HEK293 (cell line): Measurements from ENCODE around the gene STK10.

Experiments
- CTCF ChIA-PET: fragments of 350-600 bp; formaldehyde crosslinking; extraction: SDS; loops from one replicate; lab custom pipeline; 2021; ENCODE audit warnings: antibody characterized with exemption; lab: Yijun Ruan, JAX
- POLR2A ChIA-PET: fragments of 300-600 bp; formaldehyde crosslinking; extraction: SDS; loops from one replicate; lab custom pipeline; 2020; ENCODE audit warnings: antibody characterized with exemption, inconsistent platforms; lab: Yijun Ruan, JAX
- H3K27ac ChIP-seq: fragments of 200-500 bp; sonication (Bioruptor generic); 2 replicates; pipeline ENCODE4 v1.5.1; 2014; ENCODE audit warnings: low read depth, low read length, control low read depth, inconsistent platforms; ENCODE audit errors: extremely low read depth
- H3K36me3 ChIP-seq, 2 experiments: fragments of 200-500 bp in 1 of 2; sonication (Bioruptor generic) in 1 of 2; 1 replicate in 1 of 2; 2 replicates in 1 of 2; pipeline ENCODE4 v1.5.1; 2014 to 2017; ENCODE audit warnings: inconsistent platforms in 2 of 2, low read length in 2 of 2; ENCODE audit not compliant: control insufficient read depth in 2 of 2, insufficient read depth in 1 of 2
- H3K4me1 ChIP-seq: fragments of 200-500 bp; sonication (Bioruptor generic); 2 replicates; pipeline ENCODE4 v1.5.1; 2014; ENCODE audit warnings: mild to moderate bottlenecking, low read length, inconsistent platforms; ENCODE audit not compliant: control insufficient read depth, insufficient read depth
- H3K4me3 ChIP-seq: 2 replicates; pipeline ENCODE4 v1.5.1; 2011; ENCODE audit warnings: low read depth, mild to moderate bottlenecking, control low read depth, low read length, moderate library complexity
- H3K9me3 ChIP-seq: fragments of 200-500 bp; sonication (Bioruptor generic); 2 replicates; pipeline ENCODE4 v1.5.1; 2014; ENCODE audit warnings: low read depth, low read length, inconsistent platforms; ENCODE audit not compliant: control insufficient read depth, insufficient read depth
- AEBP2 ChIP-seq: fragments of 450-650 bp; formaldehyde crosslinking; IDR thresholded peaks from 2 replicates; pipeline ENCODE4 v1.5.1; 2016; ENCODE audit warnings: missing biosample characterization, missing genetic modification characterization, borderline replicate concordance
- HIC1 ChIP-seq: fragments of 450-650 bp; formaldehyde crosslinking; IDR thresholded peaks from 2 replicates; pipeline ENCODE4 v1.5.1; 2016; ENCODE audit warnings: missing biosample characterization, missing genetic modification characterization
- KLF9 ChIP-seq: fragments of 450-650 bp; formaldehyde crosslinking; IDR thresholded peaks from 2 replicates; pipeline ENCODE4 v1.5.1; 2016; ENCODE audit warnings: missing biosample characterization, missing genetic modification characterization, low read depth
- PBX3 ChIP-seq: sonication (generic); formaldehyde crosslinking; IDR thresholded peaks from 2 replicates; pipeline ENCODE4 v1.8.1; 2022; ENCODE audit warnings: mild to moderate bottlenecking, moderate library complexity, missing genetic modification reagents
- ZBTB10 ChIP-seq: fragments of 450-650 bp; formaldehyde crosslinking; IDR thresholded peaks from 2 replicates; pipeline ENCODE4 v1.5.1; 2016; ENCODE audit warnings: missing biosample characterization, missing genetic modification characterization
- ZBTB26 ChIP-seq: fragments of 450-650 bp; formaldehyde crosslinking; optimal IDR thresholded peaks from 2 replicates; pipeline ENCODE3; 2016; ENCODE audit warnings: missing biosample characterization, mild to moderate bottlenecking, missing genetic modification characterization
- ZFP3 ChIP-seq: fragments of 450-650 bp; formaldehyde crosslinking; IDR thresholded peaks from 2 replicates; pipeline ENCODE4 v1.5.1; 2016; ENCODE audit warnings: low read depth, missing biosample characterization, missing genetic modification characterization
- ZNF146 ChIP-seq: fragments of 450-650 bp; formaldehyde crosslinking; IDR thresholded peaks from 2 replicates; pipeline ENCODE4 v1.5.1; 2016; ENCODE audit warnings: missing biosample characterization, missing genetic modification characterization
- ZNF184 ChIP-seq: fragments of 450-650 bp; IDR thresholded peaks from 2 replicates; pipeline ENCODE4 v1.5.1; 2018; ENCODE audit warnings: missing biosample characterization, mild to moderate bottlenecking, missing genetic modification characterization
- ZNF341 ChIP-seq: fragments of 450-650 bp; formaldehyde crosslinking; IDR thresholded peaks from 2 replicates; pipeline ENCODE4; 2016; ENCODE audit warnings: low read depth, missing biosample characterization, missing genetic modification characterization
- ZNF37A ChIP-seq: fragments of 450-650 bp; IDR thresholded peaks from 2 replicates; pipeline ENCODE4 v1.5.1; 2018; ENCODE audit warnings: missing biosample characterization, missing genetic modification characterization
- ZNF521 ChIP-seq: fragments of 450-650 bp; formaldehyde crosslinking; IDR thresholded peaks from 2 replicates; pipeline ENCODE4 v1.5.1; 2017; ENCODE audit warnings: missing biosample characterization, mild to moderate bottlenecking, missing genetic modification characterization
- ZNF560 ChIP-seq: fragments of 450-650 bp; formaldehyde crosslinking; IDR thresholded peaks from 2 replicates; pipeline ENCODE4 v1.5.1; 2017; ENCODE audit warnings: missing biosample characterization, missing genetic modification characterization, borderline replicate concordance
- ZSCAN18 ChIP-seq: fragments of 450-650 bp; formaldehyde crosslinking; IDR thresholded peaks from 2 replicates; pipeline ENCODE4 v1.5.1; 2016; ENCODE audit warnings: missing biosample characterization, missing genetic modification characterization
- TF ChIP-seq, protein P1 (sequence below): fragments of 450-650 bp; formaldehyde crosslinking; IDR thresholded peaks from 2 replicates; pipeline ENCODE4 v1.5.1; 2016; ENCODE audit warnings: missing biosample characterization, missing genetic modification characterization

Gene STK10

DNA sequence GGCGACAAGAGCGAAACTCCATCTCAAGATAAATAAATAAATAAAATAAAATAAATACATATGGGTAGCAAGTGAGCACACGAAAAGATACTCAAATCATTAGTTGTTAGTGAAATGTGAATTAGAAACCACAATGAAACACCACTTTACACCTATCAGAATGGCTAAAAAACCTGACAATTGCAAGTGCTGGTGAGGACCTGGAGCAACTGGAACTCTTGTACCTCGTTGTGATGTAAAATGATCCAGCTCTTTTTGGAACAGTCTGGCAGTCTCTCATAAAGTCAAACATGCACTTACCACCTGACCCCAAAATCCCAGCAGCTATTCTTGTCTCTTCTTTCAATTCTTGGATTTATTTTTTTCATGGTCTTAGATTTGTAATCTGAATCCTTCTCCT, 112.4 kb downstream of the STK10 start (continued):
- TF ChIP-seq HIC1 (tag by site-specific recombination), result no peak
- TF ChIP-seq, all 188 proteins: peak for 0

GRCh38 chr5:172074896-172075295, 113.1 kb downstream of the STK10 start:
- H3K9me3 ChIP-seq, result no peaks in the 10 kb centered on the region
- H3K4me1 ChIP-seq, result no peaks in the 10 kb centered on the region
- H3K27ac ChIP-seq, result no peak overlapping the region
- H3K4me3 ChIP-seq, result no peak overlapping the region
- ChIA-PET POLR2A (no interaction called here), CTCF (interaction anchor here (1.1 kb wide), 1 partner anchor 33 kb away, joined by 5 read pairs; no protein-coding TSS in a partner anchor)
- no peaks in the 10 kb centered on the region; a peak in 1 of 3 replicates for H3K36me3 ChIP-seq
- TF ChIP-seq ZNF560 (tag by site-specific recombination) (no peak), AEBP2 (tag by site-specific recombination) (no peak), ZNF341 (tag by site-specific recombination) (no peak), ZNF521 (tag by site-specific recombination) (no peak), PBX3 (no peak), KLF9 (tag by site-specific recombination) (no peak), ZNF146 (tag by site-specific recombination) (no peak), ZBTB26 (tag by site-specific recombination) (no peak)
- TF ChIP-seq, protein P1, sequence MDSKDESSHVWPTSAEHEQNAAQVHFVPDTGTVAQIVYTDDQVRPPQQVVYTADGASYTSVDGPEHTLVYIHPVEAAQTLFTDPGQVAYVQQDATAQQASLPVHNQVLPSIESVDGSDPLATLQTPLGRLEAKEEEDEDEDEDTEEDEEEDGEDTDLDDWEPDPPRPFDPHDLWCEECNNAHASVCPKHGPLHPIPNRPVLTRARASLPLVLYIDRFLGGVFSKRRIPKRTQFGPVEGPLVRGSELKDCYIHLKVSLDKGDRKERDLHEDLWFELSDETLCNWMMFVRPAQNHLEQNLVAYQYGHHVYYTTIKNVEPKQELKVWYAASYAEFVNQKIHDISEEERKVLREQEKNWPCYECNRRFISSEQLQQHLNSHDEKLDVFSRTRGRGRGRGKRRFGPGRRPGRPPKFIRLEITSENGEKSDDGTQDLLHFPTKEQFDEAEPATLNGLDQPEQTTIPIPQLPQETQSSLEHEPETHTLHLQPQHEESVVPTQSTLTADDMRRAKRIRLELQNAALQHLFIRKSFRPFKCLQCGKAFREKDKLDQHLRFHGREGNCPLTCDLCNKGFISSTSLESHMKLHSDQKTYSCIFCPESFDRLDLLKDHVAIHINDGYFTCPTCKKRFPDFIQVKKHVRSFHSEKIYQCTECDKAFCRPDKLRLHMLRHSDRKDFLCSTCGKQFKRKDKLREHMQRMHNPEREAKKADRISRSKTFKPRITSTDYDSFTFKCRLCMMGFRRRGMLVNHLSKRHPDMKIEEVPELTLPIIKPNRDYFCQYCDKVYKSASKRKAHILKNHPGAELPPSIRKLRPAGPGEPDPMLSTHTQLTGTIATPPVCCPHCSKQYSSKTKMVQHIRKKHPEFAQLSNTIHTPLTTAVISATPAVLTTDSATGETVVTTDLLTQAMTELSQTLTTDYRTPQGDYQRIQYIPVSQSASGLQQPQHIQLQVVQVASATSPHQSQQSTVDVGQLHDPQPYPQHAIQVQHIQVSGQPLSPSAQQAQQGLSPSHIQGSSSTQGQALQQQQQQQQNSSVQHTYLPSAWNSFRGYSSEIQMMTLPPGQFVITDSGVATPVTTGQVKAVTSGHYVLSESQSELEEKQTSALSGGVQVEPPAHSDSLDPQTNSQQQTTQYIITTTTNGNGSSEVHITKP, result no peak

DNA sequence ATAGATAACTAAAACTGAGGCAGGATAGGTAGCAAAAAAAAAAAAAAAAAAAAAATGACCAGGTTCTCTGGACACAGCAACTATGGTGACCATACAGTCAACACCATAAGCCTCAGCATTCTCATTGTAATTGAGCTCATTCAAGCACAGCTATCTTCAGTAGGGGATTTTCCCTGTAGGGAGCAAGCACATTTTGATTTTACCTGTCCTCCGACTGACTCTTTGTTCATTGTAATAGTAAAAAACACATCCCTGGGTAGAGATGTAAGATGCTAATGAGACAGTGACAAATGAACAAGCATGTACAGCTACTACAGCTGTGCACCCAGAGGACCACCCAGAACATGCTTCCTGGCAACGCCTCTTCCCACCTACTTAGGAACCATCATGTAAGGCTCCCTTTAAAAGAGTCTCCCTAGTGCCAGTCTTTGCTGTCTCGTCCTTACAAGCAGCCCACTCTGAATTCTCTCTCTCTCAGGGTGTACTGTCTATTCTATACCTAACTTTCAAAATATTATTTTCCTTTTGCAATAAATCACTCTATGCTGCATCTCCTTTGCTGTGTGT, 116.6 kb downstream of the STK10 start:
- H3K27ac ChIP-seq, result no peak overlapping the region
- POLR2A ChIA-PET, result interaction anchor here (0.7 kb wide), 1 partner anchor 467 kb away, joined by 5 read pairs; no protein-coding TSS in a partner anchor
- TF ChIP-seq ZNF37A (tag by site-specific recombination) (no peak), ZSCAN18 (tag by site-specific recombination) (no peak), PBX3 (no peak), ZFP3 (tag by site-specific recombination) (no peak), ZBTB10 (tag by site-specific recombination) (no peak), ZNF341 (tag by site-specific recombination) (no peak), ZNF184 (no peak)

More for the DNA sequence above, 116.6 kb downstream of the STK10 start:
- H3K9me3 ChIP-seq, result no peaks in the 10 kb centered on the region
- CTCF ChIA-PET, result interaction anchor here (0.6 to 2.0 kb wide), 4 partner anchors 10 to 728 kb away, joined by 3 to 8 read pairs (median 4); no protein-coding TSS in a partner anchor
- no peaks in the 10 kb centered on the region; a peak in 1 of 3 replicates for H3K36me3 ChIP-seq
- H3K4me1 ChIP-seq, result no peaks in the 10 kb centered on the region
- H3K4me3 ChIP-seq, result no peak overlapping the region
